Spleen (tissue), 11 donors: ENCODE results near the gene PRKG2. TPM values are rescaled to one million over a fixed set of nuclear protein-coding genes. Genes with fewer than 3 reads are reported as not detected.

ENCODE experiments used
- DNase-seq: peaks from one replicate; pipeline ENCODE4 v3.0.0-alpha.2; 2020
- H3K27ac ChIP-seq, 8 donors: fragments of 200-600 bp; sonication (generic) in 7 of 8; 1 replicate in 4 of 8; 2 replicates in 4 of 8; pipeline versions ENCODE4 v1.5.0 to v1.8.0; 2016 to 2021; ENCODE audit warnings: inconsistent platforms in 4 of 8, mild to moderate bottlenecking in 4 of 8, moderate library complexity in 1 of 8
- H3K27me3 ChIP-seq, 7 donors: fragments of 200-600 bp; sonication (generic) in 6 of 7; replicated peaks in 1 of 7; 1 replicate in 4 of 7; 2 replicates in 3 of 7; pipeline versions ENCODE4 v1.5.0 to v1.8.0; 2016 to 2021; ENCODE audit warnings: inconsistent platforms in 3 of 7, mild to moderate bottlenecking in 1 of 7
- H3K36me3 ChIP-seq, 6 donors: fragments of 200-600 bp; sonication (generic) in 5 of 6; 1 replicate in 4 of 6; 2 replicates in 2 of 6; pipeline versions ENCODE4 v1.5.0 to v1.8.0; 2016 to 2021; ENCODE audit warnings: inconsistent platforms in 2 of 6
- H3K4me1 ChIP-seq, 6 donors: fragments of 200-600 bp; sonication (generic) in 5 of 6; 1 replicate in 3 of 6; 2 replicates in 3 of 6; pipeline versions ENCODE4 v1.5.0 to v1.8.0; 2016 to 2021; ENCODE audit warnings: inconsistent platforms in 3 of 6
- H3K4me3 ChIP-seq, 8 donors: fragments of 200-600 bp; sonication (generic) in 7 of 8; 1 replicate in 4 of 8; 2 replicates in 4 of 8; pipeline versions ENCODE4 v1.5.0 to v1.8.0; 2016 to 2021; ENCODE audit warnings: inconsistent platforms in 4 of 8, mild to moderate bottlenecking in 4 of 8, moderate library complexity in 2 of 8
- H3K9me3 ChIP-seq, 8 donors: fragments of 200-600 bp; sonication (generic) in 7 of 8; 1 replicate in 4 of 8; 2 replicates in 4 of 8; pipeline versions ENCODE4 v1.5.0 to v1.8.0; 2016 to 2021; ENCODE audit warnings: inconsistent platforms in 4 of 8
- POLR2A ChIP-seq, 3 donors: fragments of 450-650 bp; IDR thresholded peaks; one replicate each; pipeline ENCODE4 v1.5.1; 2017; ENCODE audit warnings: antibody characterized with exemption in 3 of 3, mild to moderate bottlenecking in 1 of 3
- POLR2AphosphoS5 ChIP-seq, 3 donors: sonication (generic); formaldehyde crosslinking; IDR thresholded peaks; one replicate each; pipeline ENCODE4 v1.5.1; 2017; ENCODE audit warnings: antibody characterized with exemption in 3 of 3
- WGBS, 5 donors: extraction: QIAGEN DNeasy Blood & Tissue Kit in 3 of 5; methylation state at CpG; one replicate each; pipeline versions ENCODE4 v1.1.5 to v1.1.7; 2013 to 2018; 5-methylcytosine and 5-hydroxymethylcytosine counted together
- intact Hi-C: fragments of 100-400 bp; cut with DNase I; formaldehyde crosslinking; loops from one replicate; pipeline ENCODE4 v1.15.0; 2023; ENCODE audit warnings: low total_unique reads
- polyA plus RNA-seq, 3 donors: library from polyadenylated mRNA; stranded (reverse); fragments of 200-250 nt; gene quantifications; one replicate each; pipeline ENCODE4 v1.2.1, GENCODE V29; 2013
- total RNA-seq, 7 donors: library from RNA; depleted of rRNA in 3 of 7; stranded (reverse); fragments of >200 nt in 3 of 7; fragmentation: NEBNext Ultra II Directional in 4 of 7; extraction: Animal tissue kit (Norgen Biotek cat#: 25700) in 4 of 7; gene quantifications; one replicate each; pipeline versions ENCODE4 v1.1.0 to v1.2.1, GENCODE V29; 2016 to 2021
- TF ChIP-seq, protein P1 (sequence below), 11 experiments: fragments of 200-600 bp in 7 of 11; fragments of 450-650 bp in 4 of 11; sonication (generic) in 4 of 11; IDR thresholded peaks in 8 of 11; conservative IDR thresholded peaks in 3 of 11; 1 replicate in 7 of 11; 2 replicates in 4 of 11; pipeline versions ENCODE4 v1.4.0 to v1.8.0; 2016 to 2021; ENCODE audit warnings: antibody characterized with exemption in 11 of 11, inconsistent platforms in 4 of 11, mild to moderate bottlenecking in 1 of 11
- donor health status: healthy with polysubstance abuse.
- donor health status: DM: no; HTN: no; CAD: no; lungs with moderate emphysema.
- donor health status: DM: no; HTN: no; CAD: no.
- donor health status: Bipolar disorder and iron deficiency.
- donor health status: healthy.
- donor health status: DM: no; HTN: no; CAD: no.
- donor health status: DM: yes; HTN: yes; CAD: no.

The PRKG2 gene
- total and polyA plus RNA-seq, 10 donors = 0.06 to 0.51 (median 0.29) TPM

DNA sequence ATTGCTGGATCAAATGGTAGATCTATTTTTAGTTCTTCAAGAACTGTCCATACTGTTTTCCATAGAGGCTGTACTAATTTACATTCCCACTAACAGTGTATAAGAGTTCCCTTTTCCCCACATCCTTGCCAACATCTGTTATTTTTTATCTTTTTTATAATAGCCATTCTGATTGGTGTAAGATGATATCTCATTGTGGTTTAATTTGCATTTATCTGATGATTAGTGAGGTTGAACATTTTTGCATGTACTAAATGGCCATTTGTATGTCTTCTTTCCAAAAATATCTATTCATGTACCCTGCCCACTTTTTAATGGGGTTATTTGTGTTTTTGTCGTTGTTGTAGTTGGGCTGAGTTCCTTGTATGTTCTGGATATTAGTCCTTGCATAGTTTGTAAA lies 35.4 kb upstream of the PRKG2 start:
- Histone ChIP-seq H3K36me3 (no peaks in the 10 kb centered on the region), H3K9me3 (peaks cover 0 to 3% (median 0%) of the 10 kb centered on the region in 8 donors), H3K27ac (no peak overlapping the region), H3K27me3 (no peaks in the 10 kb centered on the region), H3K4me3 (no peak overlapping the region), H3K4me1 (no peaks in the 10 kb centered on the region)
- 70 to 89% (median 78%) methylated on average over 1 of the region's 1 CpG for WGBS, 5 donors
- intact Hi-C loops = no loop called here
- TF ChIP-seq POLR2A (IDR thresholded peaks at IDR 0.05) (no peak), POLR2AphosphoS5 (IDR thresholded peaks at IDR 0.05) (no peak)
- TF ChIP-seq, protein P1, sequence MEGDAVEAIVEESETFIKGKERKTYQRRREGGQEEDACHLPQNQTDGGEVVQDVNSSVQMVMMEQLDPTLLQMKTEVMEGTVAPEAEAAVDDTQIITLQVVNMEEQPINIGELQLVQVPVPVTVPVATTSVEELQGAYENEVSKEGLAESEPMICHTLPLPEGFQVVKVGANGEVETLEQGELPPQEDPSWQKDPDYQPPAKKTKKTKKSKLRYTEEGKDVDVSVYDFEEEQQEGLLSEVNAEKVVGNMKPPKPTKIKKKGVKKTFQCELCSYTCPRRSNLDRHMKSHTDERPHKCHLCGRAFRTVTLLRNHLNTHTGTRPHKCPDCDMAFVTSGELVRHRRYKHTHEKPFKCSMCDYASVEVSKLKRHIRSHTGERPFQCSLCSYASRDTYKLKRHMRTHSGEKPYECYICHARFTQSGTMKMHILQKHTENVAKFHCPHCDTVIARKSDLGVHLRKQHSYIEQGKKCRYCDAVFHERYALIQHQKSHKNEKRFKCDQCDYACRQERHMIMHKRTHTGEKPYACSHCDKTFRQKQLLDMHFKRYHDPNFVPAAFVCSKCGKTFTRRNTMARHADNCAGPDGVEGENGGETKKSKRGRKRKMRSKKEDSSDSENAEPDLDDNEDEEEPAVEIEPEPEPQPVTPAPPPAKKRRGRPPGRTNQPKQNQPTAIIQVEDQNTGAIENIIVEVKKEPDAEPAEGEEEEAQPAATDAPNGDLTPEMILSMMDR (IDR thresholded peaks at IDR 0.05 in 8 of 11, conservative IDR thresholded peaks at IDR 0.05 in 3 of 11) = no peak
- DNase-seq = no peak

DNA sequence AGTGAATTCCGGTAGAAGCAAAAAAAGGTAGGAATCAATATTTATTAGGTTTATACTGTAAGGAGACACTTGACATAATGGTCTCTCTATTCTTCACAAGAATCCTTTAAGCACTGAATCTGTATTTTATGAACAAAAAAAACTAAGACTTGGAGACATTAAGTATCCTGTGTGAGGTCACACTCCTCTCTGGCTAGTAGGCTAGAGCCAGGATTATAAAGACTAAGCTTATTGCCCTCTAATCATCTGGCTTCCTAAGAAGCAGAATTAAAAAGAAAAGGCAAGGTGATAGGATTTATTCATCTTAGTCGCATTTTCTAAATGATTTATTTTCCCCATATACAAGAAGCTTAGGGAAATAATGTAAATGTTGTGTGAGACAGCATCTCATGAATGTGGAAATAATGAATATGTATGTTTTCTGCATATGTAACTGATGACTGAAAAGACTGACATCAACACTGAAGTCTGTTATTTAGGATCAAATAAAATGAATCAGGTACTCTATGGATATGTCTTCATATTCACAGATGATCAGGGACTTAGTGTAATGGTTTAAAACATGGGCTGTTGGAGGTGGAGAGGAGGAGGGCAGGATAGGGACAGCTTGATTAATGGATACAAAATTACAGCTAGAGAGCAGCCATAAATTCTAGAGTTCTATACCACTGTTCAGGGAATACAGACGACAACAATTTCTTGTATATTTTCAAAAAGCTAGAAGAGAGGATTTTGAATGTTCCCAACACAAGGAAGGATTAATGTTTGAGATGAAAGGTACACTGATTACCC lies 30.4 kb upstream of the PRKG2 start:
- intact Hi-C loops = no loop called here
- no peak for TF ChIP-seq POLR2AphosphoS5 (IDR thresholded peaks at IDR 0.05)
- TF ChIP-seq POLR2A (IDR thresholded peaks at IDR 0.05) = no peak
- TF ChIP-seq, protein P1 (IDR thresholded peaks at IDR 0.05 in 8 of 11, conservative IDR thresholded peaks at IDR 0.05 in 3 of 11) = no peak
- Histone ChIP-seq H3K4me1 (no peaks in the 10 kb centered on the region), H3K9me3 (peaks cover 0 to 3% (median 0%) of the 10 kb centered on the region in 8 donors), H3K4me3 (no peak overlapping the region), H3K36me3 (no peaks in the 10 kb centered on the region), H3K27ac (no peak overlapping the region), H3K27me3 (no peaks in the 10 kb centered on the region)
- 80 to 93% (median 84%) methylated on average over 3 of the region's 3 CpGs for WGBS, 5 donors
- DNase-seq = no peak

DNA sequence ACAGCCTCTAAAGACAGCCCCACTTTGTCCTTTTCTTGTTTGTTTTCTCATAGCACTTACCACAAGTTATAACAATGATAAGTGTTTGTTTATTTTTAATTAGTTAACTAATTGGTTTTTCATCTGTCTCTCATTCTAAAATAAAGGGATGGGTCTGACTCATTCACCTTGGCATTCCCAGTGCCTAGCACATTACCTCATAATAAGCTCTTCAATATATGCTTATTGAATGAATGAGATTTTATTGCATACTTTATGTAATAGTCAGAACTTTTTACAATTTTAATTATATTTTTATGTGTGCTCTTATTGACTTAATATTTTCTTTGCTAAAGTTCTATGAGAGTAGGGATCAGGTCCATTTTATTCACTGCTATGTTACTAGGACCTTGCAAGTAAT lies 22.8 kb upstream of the PRKG2 start:
- H3K4me3 ChIP-seq = no peak overlapping the region
- no peaks in the 10 kb centered on the region for H3K36me3 ChIP-seq
- no peak overlapping the region for H3K27ac ChIP-seq
- H3K4me1 ChIP-seq = no peaks in the 10 kb centered on the region
- DNase-seq = no peak
- H3K27me3 ChIP-seq = no peaks in the 10 kb centered on the region
- intact Hi-C loops = no loop called here
- TF ChIP-seq POLR2A (IDR thresholded peaks at IDR 0.05) (no peak), POLR2AphosphoS5 (IDR thresholded peaks at IDR 0.05) (no peak)
- TF ChIP-seq, protein P1 (IDR thresholded peaks at IDR 0.05 in 8 of 11, conservative IDR thresholded peaks at IDR 0.05 in 3 of 11) = no peak
- peaks cover 0 to under 1% (median 0%) of the 10 kb centered on the region in 8 donors for H3K9me3 ChIP-seq

DNA sequence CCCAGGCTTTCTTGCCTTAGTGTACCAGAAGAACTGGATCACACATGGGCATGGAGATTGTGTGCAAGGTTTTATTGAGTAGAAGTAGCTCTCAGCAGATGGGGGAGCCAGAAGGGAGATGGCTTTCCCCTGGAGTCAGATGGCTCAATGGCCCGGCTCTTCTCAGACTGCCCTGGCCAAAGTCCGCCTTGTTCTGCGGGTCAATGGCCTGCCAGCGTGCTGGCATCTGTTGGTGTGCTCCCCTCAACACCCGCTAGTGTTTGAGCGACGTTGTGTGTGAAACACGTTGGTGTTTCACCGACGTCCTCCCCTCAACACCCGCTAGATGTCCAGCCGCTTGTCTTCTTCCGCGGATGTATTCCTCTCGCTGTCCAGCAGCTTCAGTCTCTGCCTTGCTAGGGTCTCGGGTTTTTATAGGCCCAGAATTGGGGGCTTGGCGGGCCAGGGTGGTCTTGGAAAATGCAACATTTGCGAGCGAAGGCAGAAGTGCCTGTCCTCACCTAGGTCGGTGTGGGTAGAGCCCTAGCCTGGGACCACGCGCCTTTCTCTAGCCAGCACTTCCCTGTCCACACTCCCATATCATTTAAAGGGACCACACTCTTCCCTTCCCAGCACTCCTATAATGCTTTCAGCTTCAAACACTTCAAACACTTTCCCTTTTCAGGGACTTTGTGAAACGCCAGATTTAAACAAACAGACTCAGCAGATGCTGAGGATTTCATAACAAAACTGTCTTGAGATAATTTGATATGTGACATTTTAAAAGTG lies 21.1 kb upstream of the PRKG2 start:
- DNase-seq = no peak
- no peaks in the 10 kb centered on the region for H3K4me1 ChIP-seq
- H3K36me3 ChIP-seq = no peaks in the 10 kb centered on the region
- peaks cover 0 to 17% (median 7%) of the 10 kb centered on the region in 8 donors for H3K9me3 ChIP-seq
- H3K4me3 ChIP-seq = no peak overlapping the region
- no peak for TF ChIP-seq POLR2A (IDR thresholded peaks at IDR 0.05)
- no peak for TF ChIP-seq POLR2AphosphoS5 (IDR thresholded peaks at IDR 0.05)
- TF ChIP-seq, protein P1 (IDR thresholded peaks at IDR 0.05 in 8 of 11, conservative IDR thresholded peaks at IDR 0.05 in 3 of 11) = no peak
- H3K27ac ChIP-seq = no peak overlapping the region
- intact Hi-C loops = no loop called here
- no peaks in the 10 kb centered on the region for H3K27me3 ChIP-seq
- WGBS, 5 donors = 88 to 94% (median 89%) methylated on average over 23 of the region's 23 CpGs
